ENCODE data around the gene MLLT6. TPM values are rescaled to one million over a fixed set of nuclear protein-coding genes. Genes with fewer than 3 reads are reported as not detected.
A peak's percentile ranks its signal among the peaks of the same experiment; 100 is the strongest.

Gene MLLT6
- total RNA-seq, 1 experiment from 2014 or later = 48.0 TPM

- TF ChIP-seq NR3C1 (CRISPR knock-in tag; conservative IDR thresholded peaks at IDR 0.05; ENCODE audit: low read depth) (no peak), FOXP4 (CRISPR knock-in tag; IDR thresholded peaks at IDR 0.05) (no peak), FOXK1 (CRISPR knock-in tag; IDR thresholded peaks at IDR 0.05) (no peak), NFATC4 (CRISPR knock-in tag; IDR thresholded peaks at IDR 0.05) (no peak), ZNF281 (CRISPR knock-in tag; IDR thresholded peaks at IDR 0.05) (no peak), ZNF263 (CRISPR knock-in tag; IDR thresholded peaks at IDR 0.05; ENCODE audit: low read depth) (no peak)
- TF ChIP-seq, protein P1, sequence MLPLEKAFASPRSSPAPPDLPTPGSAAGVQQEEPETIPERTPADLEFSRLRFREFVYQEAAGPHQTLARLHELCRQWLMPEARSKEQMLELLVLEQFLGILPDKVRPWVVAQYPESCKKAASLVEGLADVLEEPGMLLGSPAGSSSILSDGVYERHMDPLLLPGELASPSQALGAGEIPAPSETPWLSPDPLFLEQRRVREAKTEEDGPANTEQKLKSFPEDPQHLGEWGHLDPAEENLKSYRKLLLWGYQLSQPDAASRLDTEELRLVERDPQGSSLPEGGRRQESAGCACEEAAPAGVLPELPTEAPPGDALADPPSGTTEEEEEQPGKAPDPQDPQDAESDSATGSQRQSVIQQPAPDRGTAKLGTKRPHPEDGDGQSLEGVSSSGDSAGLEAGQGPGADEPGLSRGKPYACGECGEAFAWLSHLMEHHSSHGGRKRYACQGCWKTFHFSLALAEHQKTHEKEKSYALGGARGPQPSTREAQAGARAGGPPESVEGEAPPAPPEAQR (CRISPR knock-in tag; IDR thresholded peaks at IDR 0.05) = no peak
Measured at GRCh38 chr17:38663964-38664644, 41.0 kb upstream of the MLLT6 start (continued).

GRCh38 chr17:38667099-38667786 lies 37.8 kb upstream of the MLLT6 start:
- POLR2A ChIA-PET = interaction anchor here (0.6 to 1.5 kb wide), 4 partner anchors 63 to 1883 kb away, joined by 3 to 5 read pairs (median 4); no protein-coding TSS in a partner anchor
- H3K4me1 Mint-ChIP-seq = peaks cover 52% of the 10 kb centered on the region
- TF ChIP-seq TCF7 (CRISPR knock-in tag; IDR thresholded peaks at IDR 0.05; ENCODE audit: low read depth) (no peak), HMGXB4 (CRISPR knock-in tag; IDR thresholded peaks at IDR 0.05) (no peak), TP53 (CRISPR knock-in tag; IDR thresholded peaks at IDR 0.05) (no peak), ZNF219 (CRISPR knock-in tag; IDR thresholded peaks at IDR 0.05; ENCODE audit: borderline replicate concordance) (no peak), ZNF317 (CRISPR knock-in tag; IDR thresholded peaks at IDR 0.05; ENCODE audit: borderline replicate concordance, low read depth) (no peak), GTF2I (CRISPR knock-in tag; conservative IDR thresholded peaks at IDR 0.05) (peak; percentile 90), SMAD3 (CRISPR knock-in tag; IDR thresholded peaks at IDR 0.05; ENCODE audit: borderline replicate concordance) (no peak), JAZF1 (CRISPR knock-in tag; IDR thresholded peaks at IDR 0.05) (no peak), ZNF138 (CRISPR knock-in tag; conservative IDR thresholded peaks at IDR 0.05) (no peak), ZMAT4 (CRISPR knock-in tag; IDR thresholded peaks at IDR 0.05) (no peak), KAT7 (CRISPR knock-in tag; IDR thresholded peaks at IDR 0.05; ENCODE audit: borderline replicate concordance) (no peak), NFYB (CRISPR knock-in tag; conservative IDR thresholded peaks at IDR 0.05; ENCODE audit: low read depth) (no peak)
- TF ChIP-seq, protein P2, sequence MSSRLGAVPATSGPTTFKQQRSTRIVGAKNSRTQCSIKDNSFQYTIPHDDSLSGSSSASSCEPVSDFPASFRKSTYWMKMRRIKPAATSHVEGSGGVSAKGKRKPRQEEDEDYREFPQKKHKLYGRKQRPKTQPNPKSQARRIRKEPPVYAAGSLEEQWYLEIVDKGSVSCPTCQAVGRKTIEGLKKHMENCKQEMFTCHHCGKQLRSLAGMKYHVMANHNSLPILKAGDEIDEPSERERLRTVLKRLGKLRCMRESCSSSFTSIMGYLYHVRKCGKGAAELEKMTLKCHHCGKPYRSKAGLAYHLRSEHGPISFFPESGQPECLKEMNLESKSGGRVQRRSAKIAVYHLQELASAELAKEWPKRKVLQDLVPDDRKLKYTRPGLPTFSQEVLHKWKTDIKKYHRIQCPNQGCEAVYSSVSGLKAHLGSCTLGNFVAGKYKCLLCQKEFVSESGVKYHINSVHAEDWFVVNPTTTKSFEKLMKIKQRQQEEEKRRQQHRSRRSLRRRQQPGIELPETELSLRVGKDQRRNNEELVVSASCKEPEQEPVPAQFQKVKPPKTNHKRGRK (CRISPR knock-in tag; IDR thresholded peaks at IDR 0.05; ENCODE audit: borderline replicate concordance) = no peak
- TF ChIP-seq, protein P3, sequence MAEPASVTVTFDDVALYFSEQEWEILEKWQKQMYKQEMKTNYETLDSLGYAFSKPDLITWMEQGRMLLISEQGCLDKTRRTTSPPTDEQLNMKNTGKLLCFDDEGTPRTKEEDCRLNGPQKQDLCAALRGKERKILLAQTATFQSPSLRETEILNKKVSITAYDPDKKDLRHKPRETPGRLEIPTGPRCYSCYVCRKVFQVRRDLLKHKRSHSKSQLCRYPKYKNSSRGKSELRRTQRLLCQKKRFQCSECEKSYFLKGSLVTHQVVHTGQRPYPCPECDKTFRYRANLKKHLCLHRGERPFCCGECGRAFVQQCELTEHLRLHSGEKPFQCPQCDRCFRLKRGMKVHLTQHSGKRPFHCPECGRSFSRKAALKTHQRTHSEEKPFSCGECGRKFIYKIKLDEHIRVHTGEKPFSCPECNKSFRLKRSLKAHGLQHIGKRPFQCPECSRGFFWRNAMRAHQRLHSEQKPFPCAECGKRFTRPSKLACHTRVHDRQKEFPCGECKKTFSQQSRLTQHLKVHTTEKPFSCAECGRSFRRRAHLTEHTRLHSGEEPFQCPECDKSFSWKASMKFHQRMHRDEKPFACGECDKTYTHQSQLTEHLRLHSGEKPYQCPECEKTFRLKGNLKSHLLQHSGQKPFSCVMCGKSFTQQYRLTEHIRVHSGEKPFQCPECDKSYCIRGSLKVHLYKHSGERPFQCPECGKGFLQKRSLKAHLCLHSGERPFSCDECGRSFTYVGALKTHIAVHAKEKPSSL (CRISPR knock-in tag; conservative IDR thresholded peaks at IDR 0.05) = no peak

More at GRCh38 chr17:38667099-38667786, 37.8 kb upstream of the MLLT6 start:
- Mint-ChIP-seq H3K4me3 (no peak overlapping the region), H3K9me3 (no peaks in the 10 kb centered on the region), H3K27ac (no peak overlapping the region), H3K27me3 (ENCODE audit: low read depth) (peaks cover 60% of the 10 kb centered on the region), H3K36me3 (no peaks in the 10 kb centered on the region)
- CTCF ChIA-PET = interaction anchor here (0.6 to 28.2 kb wide), 44 partner anchors 9 to 342 kb away, joined by 3 to 727 read pairs (median 6); partner anchors contain the start of genes MLLT6 and SRCIN1
- ATAC-seq (peak; percentile 12; the same call in 1 of the 2 replicates), DNase-seq (ENCODE audit: low spot score) (peak; percentile 82)
